HCT116 (cell line): ENCODE results near the gene LAMB4. TPM values are rescaled to one million over a fixed set of nuclear protein-coding genes. Genes with fewer than 3 reads are reported as not detected.

Experiments
- ATAC-seq: fragments of 200-7000 bp; cut with Tn5 transposase; 2 replicates; pipeline ENCODE4 v1.9.1; 2020; ENCODE audit warnings: mild to moderate bottlenecking, moderate library complexity
- BruUV-seq: library from RNA; stranded (reverse); fragments of 400-500 nt; replicated peaks from 2 replicates; lab custom pipeline; 2021; lab: Mats Ljungman, UMichigan
- CTCF ChIA-PET: fragments of 300-600 bp; sonication (Branson Sonifier 250); formaldehyde crosslinking; loops from one replicate; lab custom pipeline; 2021; ENCODE audit warnings: antibody characterized with exemption; lab: Charles Lee
- POLR2A ChIA-PET: fragments of 300-600, 350-600 bp; sonication (Branson Sonifier 250); formaldehyde crosslinking; loops from one replicate; lab custom pipeline; 2021; ENCODE audit warnings: antibody characterized with exemption; lab: Charles Lee
- RAD21 ChIA-PET, 2 experiments: fragments of 300-600 bp; sonication (Branson Sonifier 250); formaldehyde crosslinking; loops; one replicate each; lab custom pipeline; 2023; ENCODE audit warnings: low total read pairs in 2 of 2; ENCODE audit not compliant: uncharacterized antibody in 2 of 2, unreplicated experiment in 2 of 2, low non-redundant PET in 1 of 2; lab: Charles Lee
- DNase-seq: peaks from one replicate; pipeline ENCODE4 v3.0.0-alpha.2; 2010; ENCODE audit warnings: low read depth, low spot score
- H2AFZ ChIP-seq: fragments of 200-600 bp; shearing (Covaris generic), sonication (generic); 2 replicates; pipeline ENCODE4 v1.6.1; 2017; ENCODE audit warnings: low read depth, mixed run types, mixed read lengths, antibody characterized with exemption, low read length; ENCODE audit not compliant: poor library complexity, severe bottlenecking
- H3K27ac ChIP-seq: 2 replicates; pipeline ENCODE4 v1.5.1; 2012; ENCODE audit warnings: low read depth, low read length
- H3K27me3 ChIP-seq: fragments of 200-600 bp; sonication (generic); 2 replicates; pipeline ENCODE4 v1.6.1; 2016; ENCODE audit warnings: mixed run types, low read length, mixed read lengths; ENCODE audit not compliant: insufficient read depth
- H3K36me3 ChIP-seq, 2 experiments: fragments of 200-500 bp in 1 of 2; fragments of 200-600 bp in 1 of 2; sonication (Bioruptor generic) in 1 of 2; sonication (generic) in 1 of 2; 2 replicates each; pipeline versions ENCODE4 v1.5.1 to v1.6.1; 2014 to 2016; ENCODE audit warnings: low read length in 2 of 2, inconsistent platforms in 1 of 2, mixed read lengths in 1 of 2, mixed run types in 1 of 2; ENCODE audit not compliant: insufficient read depth in 2 of 2, control insufficient read depth in 1 of 2
- H3K4me1 ChIP-seq, 2 experiments: fragments of 200-600 bp in 1 of 2; sonication (generic) in 1 of 2; 2 replicates each; pipeline versions ENCODE4 v1.5.1 to v1.6.1; 2012 to 2017; ENCODE audit warnings: low read length in 2 of 2, inconsistent platforms in 1 of 2, mild to moderate bottlenecking in 1 of 2, mixed read lengths in 1 of 2, mixed run types in 1 of 2, moderate library complexity in 1 of 2; ENCODE audit not compliant: insufficient read depth in 2 of 2, control insufficient read depth in 1 of 2
- H3K4me2 ChIP-seq: fragments of 200-600 bp; sonication (generic); 2 replicates; pipeline ENCODE4 v1.6.1; 2017; ENCODE audit warnings: mixed run types, low read length, mixed read lengths
- H3K4me3 ChIP-seq, 2 experiments: fragments of 200-600 bp in 1 of 2; sonication (generic) in 1 of 2; replicated peaks in 1 of 2; 2 replicates each; pipeline ENCODE4 v1.5.1; 2011 to 2016; ENCODE audit warnings: low read length in 2 of 2, control low read depth in 1 of 2, low read depth in 1 of 2, mild to moderate bottlenecking in 1 of 2, mixed read lengths in 1 of 2, mixed run types in 1 of 2
- H3K79me2 ChIP-seq: fragments of 200-600 bp; sonication (generic); 2 replicates; pipeline ENCODE4 v1.6.1; 2017; ENCODE audit warnings: mild to moderate bottlenecking, mixed run types, low read length, moderate library complexity, mixed read lengths; ENCODE audit not compliant: insufficient read depth
- H3K9ac ChIP-seq: fragments of 200-600 bp; sonication (generic); 2 replicates; pipeline ENCODE4 v1.6.1; 2016; ENCODE audit warnings: low read length, mixed read lengths
- H3K9me2 ChIP-seq: fragments of 200-600 bp; sonication (generic), shearing (Covaris generic); 2 replicates; pipeline ENCODE4 v1.6.1; 2017; ENCODE audit warnings: mixed run types, mild to moderate bottlenecking, moderate library complexity; ENCODE audit not compliant: insufficient read depth
- H3K9me3 ChIP-seq, 2 experiments: fragments of 200-500 bp in 1 of 2; fragments of 200-600 bp in 1 of 2; sonication (Bioruptor generic) in 1 of 2; sonication (generic) in 1 of 2; 2 replicates each; pipeline ENCODE4 v1.6.1; 2014 to 2017; ENCODE audit warnings: low read length in 2 of 2, mixed read lengths in 2 of 2, inconsistent platforms in 1 of 2, low read depth in 1 of 2, mild to moderate bottlenecking in 1 of 2, mixed run types in 1 of 2, moderate library complexity in 1 of 2; ENCODE audit not compliant: control insufficient read depth in 1 of 2, insufficient read depth in 1 of 2
- H4K20me1 ChIP-seq: fragments of 200-600 bp; sonication (generic), shearing (Covaris generic); 2 replicates; pipeline ENCODE4 v1.6.1; 2017; ENCODE audit warnings: mixed run types, mild to moderate bottlenecking, moderate library complexity; ENCODE audit not compliant: insufficient read depth
- ATF3 ChIP-seq: IDR thresholded peaks from 2 replicates; pipeline ENCODE4 v1.6.1; 2012
- CBX3 ChIP-seq: IDR thresholded peaks from 2 replicates; pipeline ENCODE4 v1.6.1; 2012; ENCODE audit warnings: low read depth
- CEBPB ChIP-seq: IDR thresholded peaks from 2 replicates; pipeline ENCODE4 v1.6.1; 2012; ENCODE audit warnings: low read depth
- CTCF ChIP-seq, 3 experiments: fragments of 200-600 bp in 1 of 3; sonication (generic) in 1 of 3; IDR thresholded peaks in 2 of 3; conservative IDR thresholded peaks in 1 of 3; 2 replicates each; pipeline ENCODE4 v1.5.1; 2012 to 2017; ENCODE audit warnings: low read depth in 2 of 3, low read length in 2 of 3, antibody characterized with exemption in 1 of 3, borderline replicate concordance in 1 of 3, control low read depth in 1 of 3, mild to moderate bottlenecking in 1 of 3, mixed read lengths in 1 of 3, mixed run types in 1 of 3, moderate library complexity in 1 of 3; ENCODE audit not compliant: insufficient read depth in 1 of 3
- EGR1 ChIP-seq: IDR thresholded peaks from 2 replicates; pipeline ENCODE4 v1.6.1; 2012; ENCODE audit warnings: low read depth
- ELF1 ChIP-seq: IDR thresholded peaks from 2 replicates; pipeline ENCODE4 v1.6.1; 2012; ENCODE audit warnings: low read depth, borderline replicate concordance
- EZH2phosphoT487 ChIP-seq: fragments of 200-600 bp; IDR thresholded peaks from 2 replicates; pipeline ENCODE4 v1.6.1; 2018; ENCODE audit warnings: antibody characterized with exemption, borderline replicate concordance
- FOSL1 ChIP-seq: IDR thresholded peaks from 2 replicates; pipeline ENCODE4 v1.6.1; 2012; ENCODE audit warnings: low read depth
- MAX ChIP-seq: IDR thresholded peaks from 2 replicates; pipeline ENCODE4 v1.6.1; 2012
- POLR2A ChIP-seq: IDR thresholded peaks from 2 replicates; pipeline ENCODE4 v1.7.0; 2011; ENCODE audit warnings: borderline replicate concordance; ENCODE audit not compliant: insufficient read depth, insufficient read length; ENCODE audit errors: extremely low read depth
- POLR2AphosphoS5 ChIP-seq: IDR thresholded peaks from 2 replicates; pipeline ENCODE4 v1.6.1; 2011; ENCODE audit warnings: mild to moderate bottlenecking, low read depth, low read length, moderate library complexity
- RAD21 ChIP-seq: IDR thresholded peaks from 2 replicates; pipeline ENCODE4 v1.6.1; 2012; ENCODE audit warnings: low read depth, mild to moderate bottlenecking
- SIN3A ChIP-seq: IDR thresholded peaks from 2 replicates; pipeline ENCODE4 v1.6.1; 2012; ENCODE audit warnings: low read depth
- SP1 ChIP-seq: IDR thresholded peaks from 2 replicates; pipeline ENCODE4 v1.6.1; 2012; ENCODE audit warnings: low read depth
- SRF ChIP-seq: IDR thresholded peaks from 2 replicates; pipeline ENCODE4 v1.6.1; 2012; ENCODE audit warnings: low read depth
- TCF7L2 ChIP-seq: IDR thresholded peaks from 2 replicates; pipeline ENCODE4 v1.7.0; 2011; ENCODE audit warnings: borderline replicate concordance, inconsistent platforms; ENCODE audit not compliant: insufficient read depth, insufficient read length; ENCODE audit errors: extremely low read depth
- ZFX ChIP-seq: fragments of 450-650 bp; IDR thresholded peaks from 2 replicates; pipeline ENCODE4 v1.6.1; 2017
- ZNF274 ChIP-seq: fragments of 200-500 bp; sonication (Bioruptor generic); IDR thresholded peaks from 2 replicates; pipeline ENCODE4 v1.6.1; 2014; ENCODE audit warnings: mild to moderate bottlenecking, low read depth, low read length, inconsistent platforms
- intact Hi-C: fragments of 100-400 bp; cut with micrococcal nuclease; formaldehyde crosslinking; loops from 2 replicates; pipeline ENCODE4 v1.10.0; 2022
- total RNA-seq: library from RNA; stranded (reverse); gene quantifications from one replicate; pipeline ENCODE4 v1.2.1, GENCODE V29; 2021; ENCODE audit not compliant: unreplicated experiment
- TF ChIP-seq, protein P1 (sequence below): IDR thresholded peaks from 2 replicates; pipeline ENCODE4 v1.6.1; 2011; ENCODE audit warnings: mild to moderate bottlenecking, low read length, moderate library complexity; ENCODE audit not compliant: insufficient replicate concordance; ENCODE audit errors: extremely low read depth
- TF ChIP-seq, protein P2 (sequence below): IDR thresholded peaks from 2 replicates; pipeline ENCODE4 v1.6.1; 2012; ENCODE audit warnings: low read depth

LAMB4 gene
- total RNA-seq, 1 experiment from 2014 or later, result not detected

GRCh38 chr7:108093341-108093740, 36.8 kb downstream of the LAMB4 start:
- ChIA-PET POLR2A (no interaction called here), RAD21 (no interaction called here), CTCF (no interaction called here)
- H4K20me1 ChIP-seq, result no peaks in the 10 kb centered on the region
- no peaks in the 10 kb centered on the region for H3K27me3 ChIP-seq
- TF ChIP-seq ZFX, result no peak
- no peak for TF ChIP-seq EGR1
- no peak for TF ChIP-seq FOSL1
- no peak for TF ChIP-seq ATF3
- TF ChIP-seq, protein P1, sequence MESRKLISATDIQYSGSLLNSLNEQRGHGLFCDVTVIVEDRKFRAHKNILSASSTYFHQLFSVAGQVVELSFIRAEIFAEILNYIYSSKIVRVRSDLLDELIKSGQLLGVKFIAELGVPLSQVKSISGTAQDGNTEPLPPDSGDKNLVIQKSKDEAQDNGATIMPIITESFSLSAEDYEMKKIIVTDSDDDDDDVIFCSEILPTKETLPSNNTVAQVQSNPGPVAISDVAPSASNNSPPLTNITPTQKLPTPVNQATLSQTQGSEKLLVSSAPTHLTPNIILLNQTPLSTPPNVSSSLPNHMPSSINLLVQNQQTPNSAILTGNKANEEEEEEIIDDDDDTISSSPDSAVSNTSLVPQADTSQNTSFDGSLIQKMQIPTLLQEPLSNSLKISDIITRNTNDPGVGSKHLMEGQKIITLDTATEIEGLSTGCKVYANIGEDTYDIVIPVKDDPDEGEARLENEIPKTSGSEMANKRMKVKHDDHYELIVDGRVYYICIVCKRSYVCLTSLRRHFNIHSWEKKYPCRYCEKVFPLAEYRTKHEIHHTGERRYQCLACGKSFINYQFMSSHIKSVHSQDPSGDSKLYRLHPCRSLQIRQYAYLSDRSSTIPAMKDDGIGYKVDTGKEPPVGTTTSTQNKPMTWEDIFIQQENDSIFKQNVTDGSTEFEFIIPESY, result no peak
- TF ChIP-seq SRF, result no peak
- no peak for TF ChIP-seq SIN3A
- TF ChIP-seq POLR2AphosphoS5, result no peak
- no peak for TF ChIP-seq RAD21
- TF ChIP-seq SP1, result no peak
- TF ChIP-seq, protein P2, sequence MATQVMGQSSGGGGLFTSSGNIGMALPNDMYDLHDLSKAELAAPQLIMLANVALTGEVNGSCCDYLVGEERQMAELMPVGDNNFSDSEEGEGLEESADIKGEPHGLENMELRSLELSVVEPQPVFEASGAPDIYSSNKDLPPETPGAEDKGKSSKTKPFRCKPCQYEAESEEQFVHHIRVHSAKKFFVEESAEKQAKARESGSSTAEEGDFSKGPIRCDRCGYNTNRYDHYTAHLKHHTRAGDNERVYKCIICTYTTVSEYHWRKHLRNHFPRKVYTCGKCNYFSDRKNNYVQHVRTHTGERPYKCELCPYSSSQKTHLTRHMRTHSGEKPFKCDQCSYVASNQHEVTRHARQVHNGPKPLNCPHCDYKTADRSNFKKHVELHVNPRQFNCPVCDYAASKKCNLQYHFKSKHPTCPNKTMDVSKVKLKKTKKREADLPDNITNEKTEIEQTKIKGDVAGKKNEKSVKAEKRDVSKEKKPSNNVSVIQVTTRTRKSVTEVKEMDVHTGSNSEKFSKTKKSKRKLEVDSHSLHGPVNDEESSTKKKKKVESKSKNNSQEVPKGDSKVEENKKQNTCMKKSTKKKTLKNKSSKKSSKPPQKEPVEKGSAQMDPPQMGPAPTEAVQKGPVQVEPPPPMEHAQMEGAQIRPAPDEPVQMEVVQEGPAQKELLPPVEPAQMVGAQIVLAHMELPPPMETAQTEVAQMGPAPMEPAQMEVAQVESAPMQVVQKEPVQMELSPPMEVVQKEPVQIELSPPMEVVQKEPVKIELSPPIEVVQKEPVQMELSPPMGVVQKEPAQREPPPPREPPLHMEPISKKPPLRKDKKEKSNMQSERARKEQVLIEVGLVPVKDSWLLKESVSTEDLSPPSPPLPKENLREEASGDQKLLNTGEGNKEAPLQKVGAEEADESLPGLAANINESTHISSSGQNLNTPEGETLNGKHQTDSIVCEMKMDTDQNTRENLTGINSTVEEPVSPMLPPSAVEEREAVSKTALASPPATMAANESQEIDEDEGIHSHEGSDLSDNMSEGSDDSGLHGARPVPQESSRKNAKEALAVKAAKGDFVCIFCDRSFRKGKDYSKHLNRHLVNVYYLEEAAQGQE, result no peak
- no peak for TF ChIP-seq CBX3
- TF ChIP-seq MAX, result no peak
- TF ChIP-seq EZH2phosphoT487, result no peak
- no peak for TF ChIP-seq CTCF (IDR thresholded peaks at IDR 0.05 in 2 of 3, conservative IDR thresholded peaks at IDR 0.05 in 1 of 3; ENCODE audit: borderline replicate concordance in 1 of 3, insufficient read depth in 1 of 3, low read depth in 2 of 3, low read length in 2 of 3)
- TF ChIP-seq CEBPB, result no peak
- TF ChIP-seq ZNF274, result no peak
- TF ChIP-seq TCF7L2, result no peak
- TF ChIP-seq ELF1, result no peak
- TF ChIP-seq POLR2A, result no peak
- no peak overlapping the region for H3K27ac ChIP-seq
- ATAC-seq, result no peak
- DNase-seq, result no peak
- no TSS peak for BruUV-seq
- H3K4me1 ChIP-seq, result no peaks in the 10 kb centered on the region
- H3K79me2 ChIP-seq, result no peaks in the 10 kb centered on the region
- H3K9me3 ChIP-seq, result no peaks in the 10 kb centered on the region
- intact Hi-C loops, result no loop called here
- H3K4me3 ChIP-seq, result no peak overlapping the region
- H2AFZ ChIP-seq, result no peak overlapping the region
- no peaks in the 10 kb centered on the region for H3K9me2 ChIP-seq
- no peak overlapping the region for H3K9ac ChIP-seq
- no peaks in the 10 kb centered on the region for H3K36me3 ChIP-seq
- H3K4me2 ChIP-seq, result no peak overlapping the region
